NCI-H1105 (cell line): ENCODE measurements around the gene NT5C2.
"Not testable (repeated sequence)": the region's sequence is repeated elsewhere in the genome, so short reads cannot be mapped to it uniquely, and the experiment has no call there.

ENCODE experiments used
- DNase-seq: peaks from one replicate; lab custom pipeline; 2025; lab: John Stamatoyannopoulos, UW

NT5C2 gene

DNA sequence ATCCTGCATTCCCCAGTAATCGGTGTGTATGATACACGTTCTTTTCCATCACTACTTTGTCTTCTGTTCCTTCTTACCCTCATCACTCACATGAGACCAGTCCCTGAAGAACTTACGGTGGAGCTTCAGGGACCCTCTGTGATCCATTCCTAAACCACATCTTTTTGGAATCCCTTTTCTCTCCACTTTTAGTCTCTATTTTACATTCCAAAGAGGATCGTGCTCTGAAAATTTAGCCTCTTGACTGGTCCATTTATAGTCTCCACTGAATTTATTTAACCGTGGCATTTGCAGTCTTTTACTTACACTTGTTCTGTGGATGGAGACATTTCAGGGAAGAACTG lies 109.1 kb downstream of the NT5C2 start:
- no peak for DNase-seq

GRCh38 chr10:103083266-103083976 lies 109.7 kb downstream of the NT5C2 start:
- no peak for DNase-seq

DNA sequence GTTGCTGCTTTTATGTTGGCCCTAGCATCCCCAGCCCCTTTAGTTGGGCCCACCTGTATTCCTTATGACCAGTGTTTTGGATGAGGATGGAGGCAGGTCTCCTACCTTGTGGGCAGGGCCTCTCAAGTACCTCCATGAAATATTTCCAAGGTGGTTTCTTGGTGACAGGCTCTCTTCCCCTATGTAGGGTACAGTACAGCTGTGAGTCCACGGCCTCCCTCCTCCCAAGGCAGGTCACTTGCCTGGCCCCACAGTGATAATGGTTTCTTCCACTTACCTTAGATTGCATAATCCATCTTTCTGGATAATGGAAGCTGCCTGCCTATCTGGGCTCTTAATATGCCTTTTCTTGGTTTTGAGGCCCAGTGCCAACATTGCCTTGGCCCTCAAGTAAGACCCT lies 110.4 kb downstream of the NT5C2 start:
- DNase-seq, result no peak

GRCh38 chr10:103080891-103081581 lies 112.0 kb downstream of the NT5C2 start:
- DNase-seq, result no peak

GRCh38 chr10:103079946-103080345 lies 113.1 kb downstream of the NT5C2 start:
- DNase-seq, result no peak

- DNase-seq, result no peak
Observed at GRCh38 chr10:103079100-103079499, 114.0 kb downstream of the NT5C2 start.

DNA sequence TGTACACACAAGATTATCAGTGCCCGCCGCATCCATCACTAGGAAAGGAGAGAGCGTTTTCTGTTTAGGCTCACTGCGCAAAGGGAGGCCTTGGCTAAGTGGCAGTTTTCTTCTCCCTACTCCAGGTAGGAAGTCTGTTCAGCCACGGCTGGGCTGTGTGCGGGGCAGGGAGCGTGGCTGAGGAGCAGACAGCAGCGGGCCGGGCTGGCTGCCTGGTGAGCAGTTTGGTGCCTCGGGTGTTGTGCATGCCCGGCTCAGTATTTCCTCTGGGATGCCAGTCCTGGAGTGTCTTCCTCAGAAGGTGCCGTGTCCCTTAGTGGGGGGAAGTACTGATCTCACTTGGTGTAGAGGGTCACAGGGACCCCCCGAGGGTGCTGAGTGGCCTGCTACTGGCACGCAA lies 114.4 kb downstream of the NT5C2 start:
- DNase-seq, result no peak

GRCh38 chr10:103078309-103078615 lies 114.8 kb downstream of the NT5C2 start:
- DNase-seq, result no peak

- DNase-seq, result no peak
Observed at GRCh38 chr10:103077491-103078308, 115.4 kb downstream of the NT5C2 start.

GRCh38 chr10:103077020-103077419 lies 116.1 kb downstream of the NT5C2 start:
- no peak for DNase-seq

DNA sequence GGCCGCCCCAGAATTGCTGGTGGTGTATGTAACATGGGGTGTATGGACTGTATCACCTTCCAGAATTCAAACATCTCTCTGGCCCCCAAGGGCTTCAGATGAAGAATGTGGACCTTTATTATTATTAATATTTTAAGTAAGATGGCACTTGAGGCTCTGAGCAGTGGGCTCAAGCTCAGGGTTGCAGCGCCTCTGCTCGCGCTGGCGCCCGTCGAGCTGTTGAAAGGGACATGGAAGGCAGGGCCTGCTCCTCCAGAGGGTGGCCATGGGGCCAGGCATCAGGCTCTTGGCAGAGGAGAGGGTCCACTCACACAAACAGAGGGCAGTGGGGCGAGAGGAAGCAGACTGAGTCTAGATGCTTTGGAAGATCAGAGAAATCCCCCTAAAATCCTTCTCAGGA lies 120.2 kb downstream of the NT5C2 start:
- DNase-seq, result no peak

GRCh38 chr10:103072276-103072675 lies 120.8 kb downstream of the NT5C2 start:
- DNase-seq, result no peak

- DNase-seq, result peak; percentile 63
Observed at GRCh38 chr10:103069453-103070331, 123.4 kb downstream of the NT5C2 start.

GRCh38 chr10:103067956-103068355 lies 125.1 kb downstream of the NT5C2 start:
- DNase-seq, result no peak

DNA sequence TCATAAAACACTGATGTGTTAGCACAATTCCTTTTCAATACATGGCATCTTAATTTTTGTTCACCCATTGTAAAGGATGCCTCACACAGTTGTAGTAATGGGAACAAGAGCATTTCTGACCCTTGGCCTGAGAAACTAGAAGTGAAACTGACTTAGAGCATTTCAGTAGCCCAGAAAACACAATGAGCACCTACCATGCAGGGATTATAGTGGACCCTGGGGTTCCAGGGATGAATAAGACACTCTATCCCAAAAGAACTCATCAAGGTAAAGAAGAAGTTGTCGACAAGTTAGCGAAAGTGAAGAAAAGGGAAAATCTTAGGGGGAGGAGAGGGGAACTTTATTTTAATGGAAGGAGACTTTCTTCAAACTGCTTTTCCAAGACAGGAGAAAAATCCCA lies 125.6 kb downstream of the NT5C2 start:
- DNase-seq, result no peak

- not testable (repeated sequence) for DNase-seq
Observed at GRCh38 chr10:103067099-103067477, 126.0 kb downstream of the NT5C2 start.

DNA sequence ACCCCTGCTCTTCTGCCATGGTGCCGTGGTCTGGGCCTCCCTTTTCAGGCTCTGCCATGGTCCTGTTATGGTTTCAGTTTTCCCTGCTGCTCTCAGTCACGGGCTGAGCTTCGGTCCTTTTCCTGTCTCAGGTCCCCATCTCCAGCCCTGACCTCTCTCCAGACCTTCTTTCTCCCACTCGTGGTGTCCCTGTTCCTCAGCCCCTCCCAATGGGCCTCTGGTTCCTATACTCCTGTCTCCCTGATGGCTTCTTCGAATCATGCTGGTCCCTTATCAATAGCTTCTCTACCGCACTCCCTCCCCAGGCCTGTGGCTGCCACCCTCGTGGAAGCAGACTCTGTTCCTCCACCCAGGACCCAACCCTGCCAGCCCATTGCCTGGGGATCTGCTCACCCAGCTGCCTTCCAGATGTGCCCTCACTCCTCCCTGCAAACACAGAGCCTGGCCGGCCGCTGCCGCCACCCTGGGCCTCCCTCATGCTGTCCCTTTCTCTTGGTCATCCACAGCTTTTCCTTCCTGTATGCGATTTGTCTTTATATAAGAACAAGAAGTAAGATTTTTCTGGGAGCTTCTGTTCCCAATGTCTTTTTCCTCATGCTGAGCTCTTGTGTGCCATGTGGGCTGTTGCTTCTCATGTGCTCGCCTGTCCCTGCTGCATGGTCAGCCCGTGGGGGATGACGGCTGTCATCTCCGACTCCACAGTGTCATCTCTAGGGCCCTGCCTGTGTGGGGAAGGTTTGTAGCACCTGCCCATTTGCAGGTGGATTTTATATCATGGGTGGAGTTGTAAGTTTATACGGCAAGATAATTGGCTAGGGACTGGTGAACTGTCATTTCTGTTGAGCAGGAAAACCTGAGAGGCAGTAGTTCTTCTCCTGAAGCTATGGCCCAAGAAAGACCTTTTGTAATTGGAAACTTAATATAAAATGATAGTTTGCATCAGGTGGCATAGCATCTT lies 126.7 kb downstream of the NT5C2 start:
- no peak for DNase-seq

GRCh38 chr10:103064956-103065355 lies 128.1 kb downstream of the NT5C2 start:
- no peak for DNase-seq

DNA sequence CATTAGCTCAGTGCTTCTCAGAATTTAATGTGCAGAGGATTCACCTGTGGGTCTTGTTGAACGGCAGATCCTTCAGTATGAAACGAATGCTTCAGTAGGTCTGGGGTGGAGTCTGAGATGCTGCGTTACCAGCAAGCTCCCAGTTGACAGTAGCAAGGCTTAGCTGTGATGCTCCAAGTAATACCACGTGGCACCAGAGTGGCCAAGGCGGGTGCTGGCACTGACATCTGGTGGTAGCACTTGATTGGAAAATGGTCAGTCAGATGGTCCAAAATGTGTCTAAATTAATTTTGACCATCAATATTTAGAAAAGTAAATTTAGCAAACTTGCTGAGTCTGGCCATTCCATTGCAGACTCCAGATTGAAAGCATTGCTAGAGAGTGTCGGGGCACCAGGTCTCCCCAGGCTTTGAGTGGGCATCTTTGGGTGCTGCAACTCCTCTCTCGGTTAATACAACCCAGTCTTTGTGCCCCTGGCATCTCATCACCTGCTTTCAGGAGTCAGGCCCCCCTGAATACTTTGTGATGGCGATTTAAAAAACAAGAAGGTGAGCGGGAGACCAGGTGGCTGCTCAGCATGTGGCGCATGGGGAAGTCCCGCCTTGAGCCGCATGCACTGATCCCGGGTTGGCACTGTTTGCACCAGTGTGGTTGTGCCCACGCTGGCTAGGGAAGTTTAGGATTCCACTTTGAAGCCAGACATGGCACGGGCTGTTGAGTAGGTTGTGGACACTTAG lies 130.1 kb downstream of the NT5C2 start:
- no peak for DNase-seq

GRCh38 chr10:103060575-103060974 lies 132.5 kb downstream of the NT5C2 start:
- DNase-seq, result no peak
